ENCODE results near the gene SLC25A14.

The SLC25A14 gene

DNA sequence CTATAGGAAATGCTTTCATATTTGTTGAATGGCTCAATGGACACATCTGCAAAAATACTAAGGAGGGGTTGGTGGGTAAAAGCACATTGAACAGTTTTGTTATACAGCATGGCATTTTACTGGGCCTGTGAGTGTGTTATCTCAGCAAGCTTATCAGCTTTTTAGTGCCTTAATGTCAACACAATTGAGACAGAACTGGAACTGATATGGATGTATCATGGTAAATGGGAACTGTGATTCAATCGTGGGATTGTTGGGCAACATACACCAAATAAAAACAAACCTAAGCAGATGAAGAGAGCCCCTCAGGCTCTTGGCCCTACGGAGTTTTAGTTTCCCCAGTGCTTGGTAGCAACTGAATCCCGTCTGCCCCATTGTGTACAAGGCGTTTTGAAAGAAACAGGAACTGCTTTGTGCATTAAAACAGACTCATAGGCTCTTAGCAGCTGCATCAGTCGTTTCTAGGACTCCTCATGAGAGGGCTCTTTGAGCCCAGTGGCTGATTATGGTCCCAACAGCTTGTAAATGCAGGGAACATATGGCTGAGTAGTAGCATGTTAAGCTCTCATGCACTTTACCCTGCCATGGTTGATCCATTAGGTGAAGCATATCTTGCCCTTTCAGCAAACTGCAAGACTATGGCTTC is 38.4 kb downstream of the SLC25A14 start:
- DNase-seq (ENCODE audit: low read depth in 2 of 2): no peak

DNA sequence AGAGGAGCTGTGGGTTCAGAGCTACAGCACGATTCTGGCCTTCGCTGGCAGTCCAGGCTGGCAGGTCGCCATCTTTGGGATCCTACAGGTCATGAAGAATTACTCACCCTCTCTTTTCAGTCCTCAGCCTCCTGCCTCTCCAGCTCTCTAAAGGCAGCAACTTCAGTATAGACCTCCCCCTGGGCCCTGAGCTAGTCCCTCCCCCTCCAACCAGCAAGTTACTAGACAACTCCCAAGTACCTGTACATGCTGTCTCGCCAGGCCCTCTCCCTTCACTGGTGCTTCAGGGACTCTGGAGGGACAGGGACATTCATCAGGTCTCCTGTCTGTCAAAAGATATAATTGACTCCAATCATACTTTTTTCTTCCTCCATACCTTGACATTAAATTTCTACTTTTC is 45.8 kb downstream of the SLC25A14 start, which contains the start of gene GPR119:
Gene GPR119, minus strand, starts transcription at position 155 of the 400 bp plus-strand sequence. CDS start 227 bp downstream, outside the sequence.
- no peak for DNase-seq (ENCODE audit: low read depth in 2 of 2)

DNA sequence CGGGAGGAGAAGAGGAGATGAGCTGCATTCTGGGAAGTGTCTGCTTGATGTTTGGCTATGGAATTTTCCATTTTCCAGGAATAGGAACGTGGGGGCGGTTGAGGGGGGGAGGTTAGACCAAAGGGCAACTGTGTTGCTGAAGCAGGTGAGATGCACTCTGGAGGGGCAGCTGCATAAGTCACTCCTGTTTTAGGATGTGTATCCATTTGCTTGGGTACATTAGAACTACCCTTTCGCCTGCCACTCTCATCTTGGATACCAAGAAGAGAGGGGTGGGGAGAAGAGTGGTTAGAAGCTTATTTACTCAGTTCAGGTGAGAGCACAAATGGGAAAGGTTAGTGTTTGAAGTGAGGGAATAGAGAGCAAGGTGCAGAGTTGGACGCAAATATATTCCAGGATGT is 46.7 kb downstream of the SLC25A14 start:
- DNase-seq (ENCODE audit: low read depth in 2 of 2): no peak

DNA sequence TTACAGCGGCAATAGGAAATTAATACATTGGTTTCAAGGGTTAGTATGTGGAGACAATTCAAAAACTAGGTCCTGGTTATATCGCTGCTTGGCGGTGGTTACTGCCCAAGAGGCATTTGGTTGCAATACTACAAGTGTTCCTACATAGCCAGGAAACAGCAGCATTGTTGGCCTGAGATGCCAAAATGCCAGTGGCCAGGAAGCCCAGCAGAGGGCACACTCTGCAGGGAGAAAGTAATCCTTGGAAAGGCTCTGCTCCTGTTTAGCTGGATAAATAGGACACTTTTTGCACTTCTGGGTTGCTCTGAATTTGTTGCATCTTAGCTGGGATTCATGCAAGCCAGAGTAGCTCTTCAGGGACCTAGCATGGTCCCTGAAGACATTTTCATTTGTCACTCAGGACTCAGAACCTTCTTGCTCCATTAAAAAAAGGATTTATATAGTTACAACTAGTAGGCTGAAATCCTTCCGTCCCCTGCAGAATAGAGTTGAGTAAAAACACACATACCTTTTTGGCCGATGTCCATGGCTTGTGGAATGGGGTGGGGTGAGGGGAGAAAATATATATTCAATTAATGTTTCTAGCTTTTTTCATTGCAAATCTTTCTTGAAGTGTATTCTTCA is 53.8 kb downstream of the SLC25A14 start:
- no peak for DNase-seq (ENCODE audit: low read depth in 2 of 2)

DNA sequence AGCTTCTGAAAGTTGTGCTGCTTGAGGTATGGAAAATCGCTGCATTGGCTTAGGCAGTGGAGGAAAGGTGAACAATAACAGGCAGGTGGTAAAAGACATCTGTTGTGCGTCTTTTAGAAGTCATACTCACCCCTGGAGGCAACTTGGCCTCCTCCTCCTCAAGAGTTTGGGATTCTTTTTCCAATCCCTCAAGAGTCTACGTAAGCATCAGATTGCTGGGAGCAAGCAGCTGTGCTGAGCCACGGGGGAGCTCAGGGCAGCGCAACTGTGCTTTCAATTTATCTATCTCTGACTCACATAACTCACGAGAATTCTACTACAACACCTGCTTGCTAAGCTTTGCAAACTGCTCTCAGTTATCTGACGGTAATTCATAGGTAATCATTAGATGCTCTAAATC is 55.6 kb downstream of the SLC25A14 start:
- no peak for DNase-seq (ENCODE audit: low read depth in 2 of 2)

DNA sequence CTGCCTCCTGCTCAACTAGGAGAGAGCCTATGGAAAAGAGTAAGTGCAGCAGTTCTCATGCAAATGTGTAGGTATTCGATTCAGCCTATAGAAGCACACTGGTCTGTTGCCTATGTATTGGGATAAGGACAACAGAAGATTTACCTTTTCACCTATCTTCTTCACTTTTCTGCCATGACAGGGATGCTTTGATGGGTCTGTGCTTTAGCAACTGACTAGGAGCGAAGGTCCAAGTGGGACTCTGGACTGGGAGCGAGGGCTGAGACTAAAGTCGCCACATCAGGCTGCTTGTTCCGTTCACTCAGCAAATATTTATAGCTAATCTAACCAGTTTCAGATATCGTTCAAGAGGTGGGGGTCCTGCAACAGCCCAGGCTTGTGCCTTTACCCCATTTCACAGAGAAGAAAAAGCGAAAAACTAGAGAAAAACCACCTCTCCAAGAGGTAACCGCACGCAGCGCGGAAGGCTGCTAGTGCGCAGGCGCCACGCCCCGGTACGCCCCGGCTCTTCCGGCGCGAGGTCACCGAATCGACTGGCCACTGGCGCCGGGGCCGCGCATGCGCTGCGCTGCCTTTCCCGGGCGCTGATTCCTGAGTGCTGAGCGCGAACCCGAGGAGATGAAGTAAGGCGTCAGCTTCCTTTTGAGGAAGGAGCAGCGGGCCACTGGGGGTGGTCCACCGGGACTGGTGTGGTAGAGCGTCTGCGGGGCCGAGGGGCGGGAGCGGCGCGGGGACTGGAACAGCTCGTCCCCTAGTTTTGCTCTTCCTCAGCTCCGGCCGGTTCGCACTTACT is 61.9 kb downstream of the SLC25A14 start, which contains the start of gene RBMX2:
Gene RBMX2, plus strand, starts transcription at position 573 of the 793 bp plus-strand sequence. Its CDS starts 46 bp downstream, at position 619.
- peak; percentile 36 to 44 for DNase-seq (ENCODE audit: low read depth in 2 of 2)

DNA sequence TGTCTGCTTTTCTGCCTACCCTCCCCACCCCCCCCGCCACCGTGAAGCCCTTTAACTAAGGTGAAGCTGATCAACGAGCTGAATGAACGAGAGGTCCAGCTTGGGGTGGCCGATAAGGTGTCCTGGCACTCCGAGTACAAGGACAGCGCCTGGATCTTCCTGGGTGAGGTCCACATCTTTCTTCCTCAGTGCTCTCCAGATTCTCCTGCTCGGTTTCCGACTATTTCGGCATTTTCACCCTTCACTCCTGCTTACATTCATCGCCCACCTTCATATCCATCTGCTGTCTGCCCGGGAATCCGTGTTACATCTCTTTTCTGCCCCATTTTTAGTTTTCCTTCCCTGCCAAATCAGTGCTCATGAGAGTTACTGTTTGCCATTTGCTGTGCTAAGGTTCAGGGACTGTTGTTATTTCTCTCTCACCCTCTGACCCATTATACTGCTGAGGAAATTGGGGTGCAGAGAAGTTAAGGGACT is 62.5 kb downstream of the SLC25A14 start:
- no peak for DNase-seq (ENCODE audit: low read depth in 2 of 2)

DNA sequence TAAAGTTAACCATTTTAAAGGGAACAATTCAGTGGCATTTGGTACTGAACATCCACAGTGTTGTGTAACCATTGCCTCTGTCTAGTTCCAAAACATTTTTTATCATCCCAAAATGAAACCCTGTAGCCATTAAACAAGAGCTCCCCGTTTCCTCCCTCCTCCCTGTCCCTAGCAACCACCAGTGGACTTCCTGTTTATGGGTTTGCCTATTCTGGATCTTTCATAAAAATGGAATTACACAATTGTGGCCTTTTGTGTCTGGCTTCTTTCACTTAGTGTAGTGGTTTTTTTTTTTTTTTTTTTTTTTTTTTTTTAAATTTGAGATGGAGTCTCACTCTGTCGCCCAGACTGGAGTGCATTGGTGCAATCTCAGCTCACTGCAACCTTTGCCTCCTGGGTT is 73.7 kb downstream of the SLC25A14 start:
- no peak for DNase-seq (ENCODE audit: low read depth in 2 of 2)

DNA sequence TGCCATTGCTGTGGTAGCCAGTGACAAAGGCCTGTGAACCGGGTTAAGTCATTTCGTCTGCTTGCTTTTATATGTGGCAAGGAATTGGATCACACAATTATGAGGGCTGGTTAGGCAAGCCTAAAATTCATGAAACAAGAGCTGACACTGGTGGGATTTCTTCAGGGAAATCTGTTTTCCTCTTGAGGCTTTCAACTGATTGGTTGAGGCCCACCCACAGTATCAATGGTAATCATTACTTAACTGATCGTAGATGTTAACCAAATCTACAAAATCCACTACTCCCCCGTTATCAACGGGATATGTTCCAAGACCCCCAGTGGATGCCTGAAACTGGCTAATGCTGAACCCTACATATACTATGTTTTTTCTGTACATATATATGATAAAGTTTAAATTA is 75.1 kb downstream of the SLC25A14 start:
- no peak for DNase-seq (ENCODE audit: low read depth in 2 of 2)

DNA sequence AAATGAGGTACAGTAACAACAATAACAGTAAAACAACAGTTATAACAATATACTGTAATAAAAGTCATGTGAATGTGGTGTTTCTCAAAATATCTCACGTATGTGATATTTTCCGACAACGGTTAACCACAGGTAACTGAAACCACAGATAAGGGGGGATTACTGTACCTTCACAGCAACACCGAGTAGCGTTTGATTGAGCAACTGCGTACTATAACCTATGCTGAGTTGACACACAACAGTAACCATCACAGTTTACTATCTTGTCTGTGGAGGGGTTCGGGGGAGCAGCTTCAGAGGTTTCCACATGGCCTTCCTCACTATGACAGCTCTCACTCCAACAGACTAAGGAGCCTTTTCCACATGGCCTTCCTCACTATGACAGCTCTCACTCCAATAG is 75.5 kb downstream of the SLC25A14 start:
- no peak for DNase-seq (ENCODE audit: low read depth in 2 of 2)

DNA sequence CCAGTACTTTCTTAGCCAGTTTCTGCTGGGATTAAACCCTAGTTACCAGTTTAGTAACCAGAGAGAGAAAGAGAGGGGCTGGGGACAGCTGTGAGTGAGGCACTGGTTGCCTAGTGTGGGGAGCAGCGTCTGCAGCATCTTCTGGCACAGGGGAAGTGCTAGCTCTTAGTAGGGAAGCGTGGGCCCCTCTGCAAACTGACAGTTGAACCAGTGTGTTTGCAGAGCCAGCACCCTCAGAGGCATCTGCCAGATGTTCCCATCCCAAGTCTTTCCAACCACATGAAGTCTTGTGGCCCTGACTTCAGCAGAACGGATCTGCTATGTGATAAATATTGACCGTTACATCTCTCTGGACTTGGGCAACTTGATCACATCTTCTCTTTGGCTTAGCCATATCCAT is 77.1 kb downstream of the SLC25A14 start:
- DNase-seq (ENCODE audit: low read depth in 2 of 2): no peak

DNA sequence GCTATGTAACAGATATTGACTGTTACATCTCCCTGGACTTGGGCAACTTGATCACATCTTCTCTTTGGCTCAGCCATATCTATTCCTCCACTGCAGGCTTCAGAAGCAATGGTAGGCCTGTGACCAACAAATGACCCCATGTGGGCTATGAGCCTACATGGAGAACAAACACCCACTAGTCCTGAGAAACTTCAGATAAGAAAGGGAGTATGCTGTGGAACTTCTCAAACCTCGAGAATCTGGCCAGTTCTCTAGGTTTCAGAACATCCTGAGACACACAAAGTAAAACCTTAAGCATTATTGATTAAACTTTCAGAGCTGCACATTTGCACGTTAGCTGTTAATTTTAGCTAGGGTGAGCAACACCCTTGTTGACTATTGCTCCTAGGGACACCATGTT is 78.3 kb downstream of the SLC25A14 start:
- no peak for DNase-seq (ENCODE audit: low read depth in 2 of 2)

DNA sequence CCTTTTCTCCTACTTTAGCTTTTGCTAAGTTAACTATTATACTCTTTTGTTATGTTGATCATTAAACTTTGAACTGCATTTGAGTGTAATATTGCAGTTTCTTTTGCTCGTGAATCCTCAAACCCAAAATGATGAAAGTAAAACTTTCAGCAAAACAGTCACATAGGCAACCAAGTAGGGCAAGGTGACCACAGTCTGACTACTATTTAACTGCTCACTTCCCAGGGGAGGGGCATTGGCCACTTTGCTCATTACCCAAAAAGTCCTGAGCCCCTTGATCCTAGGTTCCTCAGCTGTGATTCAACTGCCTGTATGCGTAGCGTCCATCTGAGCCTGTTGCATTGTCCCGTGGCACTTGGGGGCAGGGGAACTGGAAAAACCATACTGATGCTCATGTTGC is 79.0 kb downstream of the SLC25A14 start:
- no peak for DNase-seq (ENCODE audit: low read depth in 2 of 2)

DNA sequence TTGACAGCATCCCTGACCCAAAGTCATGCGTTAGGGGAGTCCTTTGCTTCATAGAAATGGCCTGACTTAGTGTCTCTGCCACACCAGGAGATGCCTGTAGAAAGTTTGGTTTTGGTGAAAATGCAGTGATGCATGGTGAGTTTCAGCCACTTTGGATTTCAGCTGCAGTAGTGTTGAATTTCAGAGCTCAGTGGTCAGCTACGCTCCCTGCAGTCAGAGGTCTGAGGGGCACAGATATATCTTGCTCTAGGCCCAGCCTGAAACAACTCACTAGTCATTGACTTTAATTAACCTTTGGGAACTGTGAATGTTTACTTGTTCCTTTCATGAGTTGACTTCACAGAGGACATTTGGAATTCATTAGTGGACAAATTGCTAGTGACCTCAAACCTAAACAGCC is 79.5 kb downstream of the SLC25A14 start:
- no peak for DNase-seq (ENCODE audit: low read depth in 2 of 2)

All from stimulated activated CD8-positive, alpha-beta memory T cell treated with anti-CD3 and anti-CD28 coated beads, Interleukin-15, amount 100 ng/mL, for 4 hours (primary cell).